GM21619 (cell line): ENCODE data around the gene CCDC80.
"Not testable (repeated sequence)": the region's sequence is repeated elsewhere in the genome, so short reads cannot be mapped to it uniquely, and the experiment has no call there.

ENCODE experiments used
- ATAC-seq: cut with Tn5 transposase; IDR thresholded peaks from one replicate; pipeline ENCODE4 v1.9.1; 2021; ENCODE audit not compliant: unreplicated experiment

CCDC80 gene

DNA sequence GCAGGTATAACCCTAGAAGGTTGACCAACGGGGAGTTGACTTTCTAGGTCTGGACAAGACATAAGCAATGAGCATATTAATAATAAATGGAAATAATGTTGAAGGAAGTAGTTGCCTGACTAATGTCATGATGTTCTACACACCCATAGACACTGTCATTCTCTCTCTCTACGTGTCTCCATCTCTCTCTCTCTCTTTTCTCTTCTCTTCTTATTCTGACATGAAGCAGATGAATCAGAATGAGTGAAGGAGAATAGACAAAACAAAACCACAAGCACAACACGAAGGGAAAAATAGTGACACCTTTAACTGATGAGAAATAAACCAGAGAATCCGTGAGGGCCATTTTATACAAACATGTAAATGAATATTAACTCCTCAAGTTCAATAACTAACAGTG lies 26.7 kb upstream of the CCDC80 start:
- no peak for ATAC-seq

DNA sequence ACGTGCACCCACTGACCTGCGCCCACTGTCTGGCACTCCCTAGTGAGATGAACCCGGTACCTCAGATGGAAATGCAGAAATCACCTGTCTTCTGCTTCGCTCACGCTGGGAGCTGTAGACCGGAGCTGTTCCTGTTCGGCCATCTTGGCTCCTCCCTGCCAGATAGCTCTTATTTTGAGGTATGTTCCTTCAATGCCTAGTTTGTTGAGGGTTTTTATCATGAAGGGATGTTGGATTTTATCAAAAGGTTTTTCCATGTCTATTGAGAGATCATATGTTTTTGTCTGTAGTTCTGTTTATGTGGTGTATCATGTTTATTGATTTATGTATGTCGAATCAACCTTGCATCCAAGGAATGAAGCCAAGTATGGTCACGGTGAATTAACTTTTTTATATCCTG lies 24.1 kb upstream of the CCDC80 start:
- not testable (repeated sequence) for ATAC-seq

DNA sequence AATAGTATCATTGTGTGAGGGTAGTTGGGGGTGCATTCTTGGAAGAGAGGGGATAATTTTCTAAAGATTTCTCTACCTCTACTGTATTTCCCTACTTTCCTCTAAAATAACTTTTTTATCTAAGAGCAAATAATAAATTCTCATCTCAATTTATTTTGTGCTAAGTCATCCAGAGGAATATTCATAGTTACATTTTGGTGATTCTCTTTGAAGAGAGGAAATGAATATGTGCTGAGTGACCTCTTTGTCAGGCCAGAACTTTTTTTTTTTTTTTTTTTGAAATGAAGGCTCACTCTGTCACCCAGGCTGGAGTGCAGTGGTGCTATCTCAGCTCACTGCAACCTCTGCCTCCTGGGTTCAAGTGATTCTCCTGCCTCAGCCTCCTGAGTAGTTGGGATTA lies 15.1 kb upstream of the CCDC80 start:
- ATAC-seq: no peak

DNA sequence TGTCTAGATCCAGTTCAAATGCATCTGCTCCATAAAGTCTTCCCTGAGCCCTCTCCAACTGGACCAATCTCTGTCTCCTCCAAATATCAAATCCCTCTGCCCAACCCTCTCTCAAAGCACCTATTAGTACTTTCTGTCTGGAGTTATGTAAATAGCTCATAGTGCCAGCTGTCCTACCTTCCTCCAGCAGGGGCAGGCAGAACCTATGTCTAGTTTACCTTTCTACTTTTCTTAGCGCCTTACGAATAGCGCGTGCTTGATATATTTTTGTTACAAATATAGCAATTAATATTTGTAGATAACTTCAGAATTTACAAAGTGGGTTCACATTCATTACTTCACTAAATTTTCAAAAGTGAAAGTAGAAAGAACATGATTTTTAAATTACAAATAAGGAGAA lies 14.0 kb upstream of the CCDC80 start:
- ATAC-seq: no peak

DNA sequence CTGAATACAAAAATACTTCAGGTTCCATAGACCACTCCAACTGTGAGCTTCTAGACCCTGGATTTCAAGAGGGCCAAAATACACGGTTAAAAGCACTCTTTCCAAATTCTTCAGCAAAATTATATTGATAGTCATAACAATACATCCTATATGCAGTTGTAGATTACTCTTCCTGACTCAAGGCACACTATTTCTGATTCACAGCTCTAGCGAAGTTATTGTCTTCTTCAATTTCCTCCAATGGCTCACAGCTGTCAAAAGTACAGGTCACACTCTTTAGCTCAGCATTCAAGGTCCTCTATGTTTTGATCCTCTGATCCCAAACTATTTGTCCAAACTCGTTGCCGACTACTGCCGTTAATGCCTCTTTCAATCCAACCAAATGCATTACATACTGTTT lies 13.5 kb upstream of the CCDC80 start:
- no peak for ATAC-seq

DNA sequence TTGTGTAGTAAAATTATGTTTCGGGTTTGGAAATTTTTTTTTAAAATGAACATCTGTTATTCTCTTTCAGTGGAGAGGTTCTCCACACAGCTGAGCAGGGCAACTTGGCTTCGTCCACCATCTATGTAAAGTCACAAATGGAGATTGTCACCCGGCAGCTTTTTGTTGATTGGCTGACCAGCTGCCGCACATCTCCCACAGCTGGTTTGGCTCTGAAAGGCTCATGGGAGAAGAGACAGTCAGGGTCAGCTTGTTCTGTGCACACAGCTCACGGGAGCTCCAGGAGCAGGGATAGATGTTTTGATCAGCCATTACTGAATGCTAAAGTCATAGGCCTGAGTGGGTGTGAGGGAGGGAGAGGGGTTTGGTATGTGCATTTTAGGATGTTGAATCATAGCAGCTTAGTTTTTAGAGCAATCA lies 12.9 kb upstream of the CCDC80 start:
- no peak for ATAC-seq

DNA sequence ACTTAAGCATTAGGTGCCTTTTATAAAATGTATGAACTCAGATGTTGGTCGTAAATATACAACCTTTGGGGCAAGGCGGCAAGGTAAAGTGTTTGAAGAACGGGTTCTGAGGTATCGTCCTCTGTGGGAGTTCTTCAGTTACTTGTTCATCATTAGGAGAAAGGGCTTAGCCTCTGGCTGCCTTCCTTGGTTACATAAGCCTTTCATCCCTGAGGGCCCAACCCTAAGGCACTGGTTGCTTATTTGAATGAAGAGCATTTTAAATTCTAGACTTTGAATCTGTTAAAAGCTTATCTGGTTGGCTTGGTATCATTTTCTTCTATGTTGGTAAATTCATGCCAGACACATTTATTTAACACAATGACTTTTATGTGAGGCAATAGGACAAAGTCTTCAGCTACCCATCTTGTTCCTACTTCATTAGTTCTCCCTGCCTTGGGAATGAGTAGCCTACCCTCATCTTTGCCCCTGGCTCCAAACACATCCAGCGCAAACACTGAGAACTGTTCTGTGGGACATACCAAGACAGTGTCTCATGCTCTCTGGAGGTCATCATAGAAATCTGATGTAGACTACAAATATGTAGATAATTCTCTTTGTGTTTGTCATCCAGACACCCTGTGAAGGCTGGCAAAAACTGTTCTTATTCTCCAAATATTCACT lies 12.4 kb upstream of the CCDC80 start:
- ATAC-seq: no peak

DNA sequence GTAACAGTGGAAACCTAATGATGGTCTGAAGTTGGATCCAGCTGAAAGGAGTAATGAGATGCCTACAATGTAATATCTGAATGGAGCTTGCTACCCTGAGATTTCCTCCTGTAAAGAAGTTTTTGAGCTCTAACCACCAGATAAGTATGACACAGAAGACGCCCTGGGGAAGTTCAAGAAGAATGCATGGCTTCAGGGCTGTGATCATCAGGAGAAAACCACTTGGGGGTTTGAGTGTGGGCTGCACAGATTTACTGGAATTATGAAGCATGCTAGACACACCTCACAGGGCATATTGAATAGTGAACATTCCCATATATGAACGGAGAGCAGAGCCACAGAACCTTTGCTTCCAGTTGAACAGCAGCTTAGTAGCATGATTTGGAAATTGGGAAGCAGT lies 10.6 kb upstream of the CCDC80 start:
- no peak for ATAC-seq

DNA sequence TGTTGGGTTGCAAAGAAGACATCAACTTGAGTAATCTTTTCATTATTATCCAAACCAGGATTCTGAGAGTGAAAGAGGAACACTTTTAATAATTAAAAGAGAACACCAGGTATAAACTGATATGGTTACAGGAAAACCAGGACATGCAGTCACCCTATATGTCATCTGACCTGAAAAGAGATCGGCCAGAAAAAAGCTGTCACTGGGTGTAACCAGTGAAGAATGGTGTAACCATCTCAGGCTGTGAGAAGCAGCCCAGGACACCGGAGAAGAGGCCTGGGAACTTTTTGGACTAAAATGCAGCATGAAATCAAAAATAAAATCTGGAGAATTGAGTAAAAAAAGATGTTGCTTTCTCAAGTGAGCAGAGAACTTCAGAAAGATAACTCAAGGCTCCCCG lies 10.1 kb upstream of the CCDC80 start:
- no peak for ATAC-seq

DNA sequence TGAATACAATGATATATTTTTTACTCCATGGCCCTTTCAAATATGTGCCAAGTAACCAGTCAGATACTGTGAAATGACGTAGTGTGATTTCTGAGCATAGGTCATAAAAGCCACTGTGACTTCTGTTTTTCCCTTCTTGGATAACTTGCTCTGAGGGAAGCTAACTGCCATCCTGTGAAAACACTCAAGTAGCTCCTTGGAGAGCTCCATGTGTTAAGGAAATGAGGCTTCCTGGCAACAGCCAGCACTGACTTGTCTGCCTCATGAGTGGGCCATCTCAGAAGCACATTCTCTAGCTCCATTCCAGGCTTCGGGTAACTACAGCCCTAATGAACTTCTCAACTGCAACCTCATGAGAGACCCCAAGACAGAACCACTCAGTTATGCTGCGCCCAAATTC lies 9.5 kb upstream of the CCDC80 start:
- ATAC-seq: no peak

DNA sequence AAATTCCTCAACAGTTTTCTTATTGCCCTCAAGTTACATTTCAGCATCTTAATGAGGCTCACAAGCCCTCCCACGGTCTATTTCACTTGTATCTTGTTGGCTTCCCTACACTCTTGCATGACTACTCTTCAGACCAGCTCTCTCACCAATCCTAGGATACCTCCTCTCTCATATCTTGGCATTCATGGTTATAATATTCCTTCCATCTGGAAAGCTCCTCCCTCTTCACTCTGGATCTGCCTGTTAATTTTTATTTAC lies 8.5 kb upstream of the CCDC80 start:
- no peak for ATAC-seq

DNA sequence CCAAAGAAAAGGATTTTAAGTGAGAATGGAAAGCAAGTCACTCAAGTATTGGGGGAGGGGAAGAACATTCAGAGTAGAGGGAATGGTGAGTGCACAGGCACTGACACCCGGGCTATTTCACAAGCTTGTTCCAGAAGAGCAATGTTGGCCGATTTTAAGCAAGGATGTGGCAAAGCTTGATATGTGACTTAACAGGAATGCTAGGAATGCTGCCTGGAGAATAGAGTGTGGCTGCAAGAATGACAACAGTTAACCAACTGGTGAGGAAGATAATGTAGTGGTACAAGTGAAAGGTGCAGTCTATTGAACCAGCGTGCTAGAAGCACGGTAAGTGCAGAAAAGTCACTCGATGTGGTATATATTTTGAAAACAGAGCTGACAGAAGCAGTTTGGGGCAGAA lies 6.2 kb upstream of the CCDC80 start:
- no peak for ATAC-seq

DNA sequence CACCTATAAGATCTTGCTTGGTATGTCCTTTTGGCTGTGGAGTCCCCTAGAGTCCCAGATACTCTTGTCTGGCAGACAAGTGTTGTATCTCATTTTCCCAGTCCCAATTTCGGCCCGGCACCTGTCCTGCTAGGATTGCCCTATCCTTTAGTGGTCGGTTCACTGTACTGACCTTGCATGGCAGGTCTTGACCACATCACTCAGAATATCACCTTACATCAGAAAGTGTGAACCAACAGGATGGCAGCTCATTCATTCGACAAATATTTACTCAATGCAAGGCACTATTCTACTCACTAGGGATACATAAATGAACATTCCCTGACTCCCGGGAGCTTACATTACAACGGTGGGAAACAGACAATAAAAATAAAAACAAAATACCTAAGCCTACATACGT lies 5.7 kb upstream of the CCDC80 start:
- no peak for ATAC-seq

DNA sequence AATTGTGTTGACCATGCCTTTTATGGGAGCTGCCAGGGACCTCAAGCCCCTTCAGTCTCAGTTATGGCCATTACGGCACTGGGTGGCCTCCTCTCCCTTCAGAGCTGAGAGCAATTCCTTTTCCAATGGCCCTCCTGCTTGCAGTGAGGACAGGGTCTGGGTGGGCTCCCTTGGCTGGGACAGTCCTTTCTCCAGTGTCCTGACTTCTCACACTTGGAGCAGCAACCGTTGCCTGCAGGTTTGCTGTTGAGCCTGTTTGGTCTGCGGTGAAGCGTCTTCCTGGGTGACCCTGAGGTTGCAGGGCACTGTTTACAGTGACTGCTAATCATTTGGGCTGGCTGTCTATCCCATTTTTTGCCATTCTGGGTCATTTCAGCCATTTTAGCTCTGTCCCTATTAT lies 3.5 kb upstream of the CCDC80 start:
- ATAC-seq: no peak

DNA sequence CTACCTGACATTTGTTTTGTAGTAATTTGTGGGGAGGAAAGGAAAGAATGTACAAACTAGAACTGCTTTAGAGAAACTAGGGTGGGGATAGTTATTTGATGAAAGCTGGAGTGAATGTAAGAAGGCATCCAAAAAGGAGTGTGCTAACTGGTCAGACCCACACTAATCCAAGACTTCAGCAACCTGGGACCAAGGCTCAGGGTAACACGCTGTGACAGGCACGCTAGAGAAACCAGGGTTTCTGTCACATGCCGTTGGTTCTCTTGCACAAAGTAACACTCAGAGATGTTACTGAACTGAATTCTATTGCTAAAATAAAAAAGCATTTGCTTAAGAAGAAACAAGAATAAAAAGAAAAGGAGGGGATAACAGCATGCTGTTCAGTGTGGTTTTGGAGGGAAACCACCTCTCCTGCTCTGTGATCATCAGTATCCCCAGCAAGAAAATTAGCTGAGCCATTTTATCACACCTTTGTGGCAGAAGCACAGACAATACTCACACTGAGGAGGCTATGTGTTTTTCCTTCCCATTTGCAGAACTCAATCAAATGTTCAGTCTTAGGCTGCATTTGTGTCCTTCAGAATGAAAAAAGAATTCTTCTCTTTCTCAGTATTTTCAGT lies 2.8 kb upstream of the CCDC80 start:
- no peak for ATAC-seq

DNA sequence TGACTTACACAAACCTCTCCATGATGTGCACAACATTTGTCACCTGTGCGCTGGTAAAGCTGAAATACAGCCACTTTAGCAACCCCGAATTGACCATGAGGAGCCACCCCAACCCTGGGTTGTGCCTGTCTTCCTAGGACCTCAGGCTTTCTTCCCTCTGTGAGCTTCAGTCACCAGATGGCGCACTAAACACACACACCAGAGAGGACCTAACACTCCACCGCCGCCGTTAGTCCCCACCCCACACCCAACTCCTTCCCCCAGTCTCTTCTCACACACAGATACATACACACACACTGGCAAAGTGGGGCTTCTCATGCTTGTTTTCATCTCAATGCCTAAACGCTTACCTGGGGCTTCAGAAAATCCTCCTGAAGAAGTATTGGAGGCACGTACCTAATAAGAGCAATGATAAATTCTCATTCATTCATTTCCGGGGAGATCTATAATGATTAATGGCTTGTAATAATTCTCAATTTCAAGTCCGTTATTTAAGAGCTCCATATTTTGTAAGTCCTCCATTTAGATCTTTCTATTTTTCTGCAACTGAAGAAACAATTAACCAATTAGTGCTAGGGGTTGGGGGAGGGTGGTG lies 2.1 kb upstream of the CCDC80 start:
- ATAC-seq: peak; percentile 90

DNA sequence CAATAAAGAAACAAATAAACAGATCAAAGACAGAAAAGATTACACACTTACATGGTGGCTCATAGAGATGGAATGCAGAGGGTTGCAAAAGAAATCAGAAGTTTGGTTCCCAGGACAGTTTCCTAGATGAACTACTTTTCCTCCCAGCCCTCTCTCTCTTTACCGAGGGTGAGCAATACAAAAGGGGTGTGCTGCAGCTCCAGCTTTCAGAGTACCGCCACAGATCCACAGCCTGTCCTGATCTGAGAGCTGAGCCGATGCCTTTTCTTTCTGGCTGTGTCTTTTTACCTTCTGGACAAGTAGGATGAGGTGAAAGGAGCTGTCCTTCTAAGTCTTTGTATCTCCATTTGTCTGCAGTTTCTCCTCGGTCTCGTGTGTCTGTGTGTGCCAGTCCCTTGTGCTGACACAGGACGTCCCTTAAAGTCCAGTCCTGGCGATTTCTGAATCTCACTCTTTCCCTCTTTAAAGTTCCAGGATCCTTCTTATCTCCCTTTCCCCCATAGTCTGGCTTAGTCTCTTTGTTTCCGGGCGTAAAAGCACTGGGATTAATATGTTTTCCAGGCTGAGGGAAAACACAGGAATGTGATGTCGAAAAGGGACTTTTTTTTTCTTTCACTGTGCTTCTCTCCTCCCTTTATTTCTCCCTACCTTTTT lies 540 bp downstream of the CCDC80 start:
- no peak for ATAC-seq

DNA sequence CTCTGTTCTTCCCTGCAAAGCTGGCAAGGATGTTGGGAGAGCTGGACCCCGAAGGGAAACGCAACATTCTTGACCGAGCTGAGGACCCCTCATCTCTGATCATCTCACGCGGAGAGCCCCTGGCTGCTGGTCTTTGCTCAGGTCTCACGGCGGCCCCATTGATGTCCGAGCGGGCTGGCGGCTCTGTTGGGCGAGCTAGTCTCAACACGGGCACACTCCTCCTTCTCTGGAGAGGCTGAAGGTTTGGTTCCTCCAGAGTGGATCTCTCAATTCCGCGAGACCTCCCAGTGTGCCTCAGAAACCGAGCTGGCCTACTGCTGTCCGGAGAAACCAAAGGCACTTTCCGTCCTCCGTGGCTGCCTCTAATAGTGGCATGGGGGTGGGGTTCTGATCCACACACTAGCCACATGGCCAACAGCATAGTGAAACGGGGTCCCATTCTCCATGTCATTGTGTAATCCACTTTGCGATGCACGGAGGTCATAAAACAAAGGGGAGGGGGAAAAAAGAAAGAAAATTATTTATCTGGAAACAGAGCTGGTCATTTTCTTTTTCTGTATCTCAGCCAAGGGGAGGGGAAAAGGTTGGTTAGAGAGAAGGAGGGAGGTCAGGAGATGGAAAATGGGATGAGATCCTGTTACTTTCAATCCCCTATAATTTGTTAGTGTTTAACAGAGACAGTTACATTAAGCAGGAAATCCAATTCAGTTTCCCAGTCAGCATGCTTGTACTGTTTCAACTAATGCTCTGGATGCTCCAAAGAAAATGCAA lies 1.3 kb downstream of the CCDC80 start:
- ATAC-seq: no peak

DNA sequence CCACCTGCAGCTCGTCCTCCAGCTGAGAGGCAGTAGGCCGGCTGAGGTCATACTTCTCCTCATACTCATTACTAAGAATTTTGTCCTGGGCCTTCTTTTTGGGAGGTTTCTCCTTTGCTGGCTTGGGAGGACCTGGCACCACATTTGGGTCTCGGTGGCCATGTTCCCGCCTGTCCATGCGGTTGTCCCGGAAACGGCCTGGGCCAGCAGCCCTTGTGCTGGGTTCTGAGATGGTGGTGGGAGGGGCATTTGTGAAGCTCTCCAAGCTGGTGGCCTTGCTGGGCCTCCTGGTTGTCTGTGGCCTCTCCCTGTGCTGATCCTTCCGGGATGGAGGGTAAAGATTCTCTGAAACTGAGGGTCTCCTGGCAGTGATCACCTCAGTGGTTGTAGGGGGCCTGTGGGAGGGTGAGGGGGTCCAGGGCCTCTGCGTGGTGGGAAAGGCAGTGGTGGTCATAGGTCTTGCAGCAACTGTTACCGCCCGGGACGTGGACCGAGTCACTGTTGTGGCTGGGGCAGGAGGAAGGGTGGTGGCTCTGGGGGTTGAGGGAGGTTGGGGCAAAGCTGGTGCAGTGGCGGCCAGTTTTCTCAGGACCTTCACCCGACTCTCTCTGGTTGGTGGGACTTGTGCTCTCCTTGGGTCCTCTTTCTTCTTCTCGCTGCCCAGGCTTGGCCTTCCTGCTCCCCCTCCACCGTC lies 2.5 kb downstream of the CCDC80 start:
- no peak for ATAC-seq

DNA sequence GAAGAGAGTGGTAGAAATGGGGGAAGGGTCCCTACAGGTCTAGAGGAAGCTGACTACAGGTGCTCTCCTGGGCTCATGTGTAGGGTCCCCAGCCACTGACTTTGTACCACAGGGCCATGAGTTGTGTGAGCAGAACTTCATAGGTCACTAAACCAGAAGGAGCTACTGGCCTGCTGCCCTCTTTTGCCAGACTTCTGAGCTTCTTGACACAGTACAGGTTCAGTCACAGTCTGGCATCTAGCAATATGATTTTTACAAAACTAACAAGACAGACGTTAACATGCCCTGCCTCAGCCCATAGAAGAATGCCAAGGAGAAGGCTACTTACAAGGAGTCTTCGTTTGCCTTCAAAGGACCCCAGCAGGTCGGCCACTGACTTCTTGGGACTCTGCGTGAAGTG lies 3.2 kb downstream of the CCDC80 start:
- ATAC-seq: no peak

DNA sequence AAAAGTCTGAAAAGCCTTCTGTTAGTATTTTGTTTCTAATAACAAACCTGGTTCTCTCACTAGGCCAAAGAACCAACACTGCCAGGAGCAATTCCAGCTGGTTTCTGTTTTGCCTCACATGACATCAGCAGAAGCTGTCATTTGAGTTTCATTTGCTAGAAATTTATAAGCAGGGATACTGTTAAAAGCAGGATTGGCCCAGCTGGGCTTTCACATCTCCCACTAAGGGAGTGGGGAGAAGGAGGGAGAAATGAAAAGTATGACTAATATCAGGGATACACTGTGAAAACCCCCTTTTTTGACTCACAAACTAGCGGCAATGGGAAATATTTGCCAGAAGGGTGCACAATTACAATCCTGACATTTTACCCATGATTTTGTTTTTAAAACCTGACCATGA lies 5.3 kb downstream of the CCDC80 start:
- no peak for ATAC-seq
